Measurements from ENCODE around the gene CTDP1.

The CTDP1 gene

DNA sequence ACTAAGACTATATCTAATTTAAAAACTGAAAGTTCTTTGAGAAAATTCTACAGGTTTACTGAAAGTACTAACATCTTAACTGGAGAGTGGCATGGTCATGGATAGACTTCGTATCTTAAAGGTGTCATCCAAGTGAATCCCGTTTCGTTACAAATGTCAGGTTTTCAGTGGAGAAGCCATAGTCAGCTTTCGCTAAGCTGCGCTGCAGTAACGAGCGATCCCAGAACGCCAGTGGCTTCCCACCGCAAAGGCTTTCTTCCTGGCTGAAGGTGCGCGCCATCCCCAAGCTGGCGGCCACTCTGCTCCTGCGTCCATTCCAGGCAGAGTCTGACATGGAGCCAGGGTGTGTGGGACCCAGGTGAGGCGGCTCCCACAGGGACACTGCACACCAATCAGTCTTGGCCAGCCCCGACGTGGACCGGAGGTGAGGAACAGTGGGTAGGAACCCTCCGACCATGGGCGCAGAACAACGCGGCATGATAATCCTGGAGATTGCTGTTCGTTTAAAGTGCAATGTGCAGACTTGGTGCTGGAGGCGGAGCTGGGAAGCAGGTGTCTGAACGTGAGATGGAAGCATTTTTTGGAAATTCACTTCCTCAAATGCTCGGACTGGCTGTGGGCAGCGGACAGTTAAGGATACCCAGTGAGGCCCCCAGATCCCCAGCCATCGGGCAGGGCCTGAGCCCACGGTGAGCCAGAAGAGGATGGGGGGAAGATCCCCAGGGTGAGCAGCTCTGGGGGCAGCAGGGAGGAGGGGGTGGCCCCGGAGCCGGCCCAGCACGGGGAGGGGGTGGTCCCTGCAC is 90.3 kb downstream of the CTDP1 start:
- no peak for DNase-seq

DNA sequence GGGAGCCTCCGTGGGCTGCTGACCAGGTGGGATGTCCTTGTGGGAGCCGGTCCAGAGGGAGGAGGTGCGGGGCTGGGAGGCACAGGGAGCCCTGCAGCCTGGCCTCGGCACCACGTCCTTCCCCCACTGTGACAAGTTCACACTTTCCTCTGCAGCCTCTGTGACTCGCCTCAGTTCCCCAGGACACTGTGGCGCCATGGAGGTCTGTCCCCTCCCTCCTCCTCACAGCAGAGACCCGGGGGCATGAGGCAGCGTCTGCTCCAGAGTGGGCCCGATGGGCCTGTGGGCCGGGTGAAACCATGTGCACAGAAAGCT is 90.9 kb downstream of the CTDP1 start:
- DNase-seq: no peak

DNA sequence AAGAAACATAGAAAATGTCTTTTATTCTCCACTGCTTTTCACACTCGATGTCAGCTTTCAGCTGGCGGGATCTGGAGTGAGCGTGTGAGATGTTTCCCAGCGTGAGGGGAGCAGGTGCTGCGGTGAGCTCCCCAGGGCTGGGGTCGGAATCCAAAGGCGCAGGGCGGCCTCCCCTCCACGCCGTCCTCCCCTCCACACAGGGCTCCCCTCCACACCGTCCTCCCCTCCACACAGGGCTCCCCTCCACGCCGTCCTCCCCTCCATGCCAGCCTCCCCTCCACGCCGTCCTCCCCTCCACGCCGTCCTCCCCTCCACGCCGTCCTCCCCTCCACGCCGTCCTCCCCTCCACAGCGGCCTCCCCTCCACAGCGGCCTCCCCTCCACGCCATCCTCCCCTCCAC is 91.2 kb downstream of the CTDP1 start:
- no peak for DNase-seq

DNA sequence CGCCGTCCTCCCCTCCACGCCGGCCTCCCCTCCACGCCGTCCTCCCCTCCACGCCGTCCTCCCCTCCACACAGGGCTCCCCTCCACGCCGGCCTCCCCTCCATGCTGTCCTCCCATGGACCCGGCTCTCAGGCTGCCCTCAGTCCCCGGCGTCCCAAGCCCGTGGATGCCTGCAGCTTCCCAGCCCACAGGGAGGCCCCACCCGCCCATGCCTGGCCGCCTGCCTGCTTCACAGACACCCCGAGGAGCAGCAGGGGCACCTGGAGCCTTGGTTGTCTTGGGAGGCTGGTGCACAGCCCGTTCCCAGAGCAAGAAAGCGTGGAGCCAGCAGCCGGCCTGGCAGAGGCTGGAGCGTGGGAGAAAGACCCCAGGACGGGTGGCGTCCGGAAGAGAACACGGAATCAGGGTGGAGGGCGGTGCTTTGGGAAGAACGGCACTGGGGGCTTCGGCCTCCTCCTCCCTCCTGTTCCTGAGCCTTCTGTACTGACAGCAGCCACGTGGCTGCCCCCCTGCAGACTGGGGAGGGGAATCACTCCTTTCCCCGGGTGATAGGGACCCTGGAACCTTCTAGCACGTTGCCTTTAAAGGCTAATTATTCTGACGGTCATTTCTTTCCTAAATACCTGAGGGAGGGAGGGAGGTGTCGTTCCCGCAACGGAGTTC is 92.0 kb downstream of the CTDP1 start:
- DNase-seq: no peak

DNA sequence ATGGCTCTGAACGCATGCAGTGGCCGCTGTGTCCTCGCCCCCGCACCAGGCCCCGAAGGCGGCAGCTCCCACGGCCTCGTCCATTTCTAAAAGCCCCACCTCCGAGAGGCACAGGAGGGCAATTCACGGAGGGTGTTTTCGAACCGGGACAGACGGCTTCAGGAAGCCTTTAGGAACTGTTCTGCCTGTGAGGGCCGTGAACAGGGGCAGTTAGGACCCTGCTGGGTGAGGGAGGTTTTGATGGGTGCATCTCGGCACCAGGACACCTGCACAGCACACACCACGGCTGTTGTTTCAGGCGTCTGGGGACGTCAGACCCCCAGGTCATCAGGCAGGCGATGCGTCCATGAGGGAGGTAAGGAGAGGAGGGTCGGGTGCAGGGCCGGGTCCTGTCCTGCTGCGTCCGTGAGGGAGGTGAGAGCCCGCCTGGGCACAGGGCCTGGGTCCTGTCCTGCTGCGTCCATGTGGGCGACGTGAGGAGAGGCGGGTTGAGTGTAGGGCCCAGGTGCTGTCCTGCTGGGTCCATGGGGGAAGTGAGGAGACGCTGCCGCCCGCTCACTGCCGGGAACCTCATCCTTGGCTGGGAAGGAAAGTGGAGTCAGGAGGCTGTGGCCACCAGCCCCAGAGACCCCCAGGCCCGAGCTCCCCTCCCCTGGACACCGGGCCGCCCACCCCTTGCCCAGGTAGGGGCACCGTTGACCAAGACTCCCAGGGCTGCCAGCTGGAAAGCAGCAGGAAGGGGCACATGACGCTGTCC is 92.7 kb downstream of the CTDP1 start:
- no peak for DNase-seq

DNA sequence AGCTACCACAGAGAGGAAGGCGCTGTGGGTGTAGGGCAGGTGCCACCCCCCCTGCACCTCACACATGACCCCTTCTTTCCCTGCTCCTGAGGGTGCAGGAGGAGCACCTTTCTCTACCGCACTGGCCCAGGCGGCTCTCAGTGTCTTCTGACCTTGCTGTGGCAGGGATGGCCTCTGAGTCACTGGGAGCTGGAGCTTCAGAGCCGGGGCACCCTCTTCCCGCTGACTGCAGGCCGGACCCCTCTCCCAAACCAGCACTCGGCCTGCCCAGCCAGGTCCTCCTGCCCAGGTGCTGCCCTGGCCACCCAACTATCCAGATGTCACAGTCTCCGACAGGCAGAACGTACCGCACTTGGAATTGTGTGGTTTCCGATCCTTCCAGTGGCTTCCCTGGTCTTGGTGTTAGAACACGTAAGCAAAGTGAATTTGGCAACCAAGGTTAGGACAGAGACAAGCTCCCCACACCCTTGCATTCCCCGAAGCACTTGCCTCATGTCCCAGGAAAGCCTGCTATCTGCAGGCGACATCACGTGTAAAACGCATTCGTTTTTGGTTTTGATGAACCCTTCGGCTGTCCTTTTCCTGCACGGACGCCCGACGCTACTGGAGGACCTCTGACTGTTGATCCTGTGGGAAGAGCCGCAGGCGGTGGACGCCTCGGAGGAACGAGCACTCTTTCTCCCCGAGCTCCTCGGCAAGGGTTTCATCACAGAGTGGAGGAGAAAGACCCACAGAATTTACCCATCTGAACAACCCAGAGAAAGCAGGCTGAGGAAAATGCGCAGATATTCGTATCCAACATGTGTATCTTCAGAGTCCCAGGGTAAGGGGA is 93.5 kb downstream of the CTDP1 start:
- DNase-seq: no peak

DNA sequence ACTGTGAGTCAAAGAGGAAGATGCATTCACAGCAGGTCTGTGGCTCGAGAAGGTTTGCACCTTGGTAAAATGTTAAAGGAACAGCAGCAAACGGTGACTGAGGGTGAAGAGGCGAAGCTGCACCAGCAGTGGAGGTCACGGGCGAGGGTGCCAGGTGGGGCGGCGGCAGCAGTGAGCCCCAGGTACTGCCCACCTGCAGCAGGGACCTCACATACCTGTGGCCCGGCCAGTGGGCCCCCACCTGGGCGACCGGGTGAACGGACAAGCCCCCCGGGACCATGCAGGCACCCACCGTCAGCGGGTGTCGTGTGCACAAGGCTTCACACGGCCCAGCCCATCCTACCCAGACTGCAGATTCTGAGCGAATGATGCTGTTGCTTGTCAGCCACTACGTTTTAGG is 94.5 kb downstream of the CTDP1 start:
- no peak for DNase-seq

DNA sequence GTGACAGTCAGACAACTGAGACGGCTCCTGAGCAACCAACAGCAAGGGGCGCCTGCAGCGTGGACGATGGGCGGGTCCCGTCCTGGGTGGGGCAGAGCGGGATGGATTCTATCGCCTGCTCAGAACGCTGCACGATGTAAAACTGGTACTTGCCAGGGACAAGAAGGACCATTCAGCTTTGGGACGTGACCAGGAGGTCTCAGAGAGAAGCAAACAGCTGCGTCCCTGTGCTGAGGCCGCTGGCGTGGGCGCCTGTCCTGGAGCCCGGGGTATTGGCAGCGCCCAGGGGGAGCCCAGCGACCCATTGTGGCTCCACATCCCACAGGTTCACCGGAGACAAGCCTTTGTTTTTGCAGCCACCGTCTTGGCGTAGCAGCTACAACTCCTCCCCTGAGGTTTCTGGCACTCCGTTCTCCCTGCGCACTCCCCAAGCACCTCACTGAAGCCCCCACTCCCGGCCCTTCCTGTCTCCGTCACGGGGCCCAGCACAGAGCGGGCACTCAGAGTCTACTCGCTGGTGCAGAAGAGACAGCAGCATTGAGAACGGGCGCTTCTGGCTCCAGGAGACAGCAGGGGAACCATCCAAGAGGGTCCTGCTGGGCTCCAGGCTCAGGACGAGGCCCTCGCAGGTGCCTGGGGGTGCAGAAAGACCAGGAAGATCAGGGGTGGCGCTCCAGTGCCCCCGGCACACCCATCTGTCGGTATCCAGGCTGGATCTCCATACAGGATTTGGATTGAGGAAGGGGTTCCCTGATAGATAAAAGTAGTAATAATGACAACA is 96.0 kb downstream of the CTDP1 start:
- DNase-seq: no peak

DNA sequence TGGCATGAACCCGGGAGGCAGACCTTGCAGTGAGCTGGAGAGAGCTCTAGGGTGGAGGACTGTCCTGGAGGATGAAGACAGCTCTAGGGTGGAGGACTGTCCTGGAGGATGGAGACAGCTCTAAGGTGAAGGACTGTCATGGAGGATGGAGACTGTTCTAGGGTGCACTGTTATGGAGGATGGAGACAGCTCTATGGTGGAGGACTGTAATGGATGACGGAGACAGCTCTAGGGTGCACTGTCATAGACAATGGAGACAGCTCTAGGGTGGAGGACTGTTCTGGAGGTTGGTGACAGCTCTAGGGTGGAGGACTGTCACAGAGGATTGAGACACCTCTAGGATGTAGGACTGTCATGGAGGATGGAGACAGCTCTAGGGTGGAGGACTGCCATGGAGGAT is 97.1 kb downstream of the CTDP1 start:
- no peak for DNase-seq

DNA sequence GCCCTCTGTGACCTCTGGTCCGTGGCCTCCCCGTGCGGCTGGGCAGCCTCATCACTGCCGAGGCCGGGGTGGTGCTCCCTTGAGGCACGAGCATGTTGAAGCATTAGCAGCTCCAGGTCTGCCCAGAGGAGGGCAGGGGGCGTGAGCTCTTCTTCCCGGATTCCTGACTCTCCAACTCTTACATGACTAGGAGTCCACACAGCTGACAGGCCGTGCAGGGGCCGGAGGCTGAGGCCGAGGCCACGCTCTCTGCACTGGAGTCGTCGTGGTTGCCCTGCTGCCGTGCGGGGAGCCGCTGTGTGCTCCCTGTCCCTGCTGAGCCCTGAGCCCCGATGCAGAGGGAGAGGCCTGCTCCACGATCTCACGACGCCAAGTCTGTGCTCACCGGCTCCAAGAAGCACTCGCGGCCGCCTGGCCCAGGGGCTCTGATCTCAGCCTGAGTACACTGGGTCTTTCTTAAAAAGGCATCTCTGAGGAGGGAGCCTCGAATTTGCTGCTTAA is 98.7 kb downstream of the CTDP1 start:
- no peak for DNase-seq

DNA sequence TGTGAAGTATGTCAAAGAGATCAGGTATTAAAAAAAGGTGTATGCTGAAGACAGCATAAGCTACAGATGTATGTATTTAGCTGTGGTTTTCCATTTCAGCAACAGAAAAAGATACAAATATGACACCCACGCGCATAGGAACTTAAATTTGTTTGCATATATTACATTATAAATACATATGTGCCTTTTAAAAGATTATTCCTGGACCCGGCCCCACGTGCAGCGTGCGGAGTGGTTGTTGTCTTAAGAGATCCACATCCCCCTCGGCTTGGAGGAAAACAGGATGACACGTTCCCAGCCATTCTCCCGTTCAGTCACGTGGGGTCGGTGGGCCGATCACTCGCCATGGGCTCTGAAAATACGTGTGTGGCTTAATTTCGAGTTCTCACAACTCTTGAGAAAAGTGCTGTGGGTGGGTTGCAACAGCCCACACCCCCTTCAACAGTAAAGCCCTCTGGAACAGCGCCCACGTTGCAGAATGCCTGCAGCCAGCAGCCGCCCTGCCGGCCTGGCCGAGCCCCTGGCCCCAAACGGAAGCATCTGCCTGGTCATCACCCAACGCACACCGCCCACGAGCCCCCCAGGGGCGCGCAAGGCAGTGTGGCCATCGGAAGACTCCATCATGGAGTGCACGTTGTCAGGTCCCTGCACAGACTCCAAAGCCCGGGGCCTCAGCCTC is 99.6 kb downstream of the CTDP1 start:
- no peak for DNase-seq

DNA sequence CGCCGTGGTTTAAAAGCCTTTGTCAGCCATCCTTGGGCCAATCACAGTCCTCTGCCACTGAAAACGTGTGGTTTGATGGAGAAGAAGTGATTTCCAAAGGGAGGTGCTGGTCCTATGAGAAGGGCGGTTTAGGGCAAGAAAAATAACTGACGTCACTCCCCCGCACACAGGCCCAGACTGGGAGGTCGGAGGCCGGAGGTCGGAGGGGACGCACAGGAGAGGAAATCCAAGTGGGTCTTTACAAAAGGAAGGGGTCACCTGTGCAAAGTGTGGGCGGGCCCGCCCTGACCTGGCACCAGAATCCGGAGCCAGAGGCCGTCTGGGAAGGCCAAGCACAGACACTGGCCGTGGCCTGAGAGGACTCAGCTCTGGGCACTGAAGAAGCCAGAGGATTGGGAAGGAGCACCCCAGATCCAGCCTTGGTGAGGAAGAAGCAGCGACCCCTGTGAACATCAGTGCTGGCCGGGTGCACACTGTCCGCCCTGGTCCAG is 100.1 kb downstream of the CTDP1 start:
- no peak for DNase-seq

DNA sequence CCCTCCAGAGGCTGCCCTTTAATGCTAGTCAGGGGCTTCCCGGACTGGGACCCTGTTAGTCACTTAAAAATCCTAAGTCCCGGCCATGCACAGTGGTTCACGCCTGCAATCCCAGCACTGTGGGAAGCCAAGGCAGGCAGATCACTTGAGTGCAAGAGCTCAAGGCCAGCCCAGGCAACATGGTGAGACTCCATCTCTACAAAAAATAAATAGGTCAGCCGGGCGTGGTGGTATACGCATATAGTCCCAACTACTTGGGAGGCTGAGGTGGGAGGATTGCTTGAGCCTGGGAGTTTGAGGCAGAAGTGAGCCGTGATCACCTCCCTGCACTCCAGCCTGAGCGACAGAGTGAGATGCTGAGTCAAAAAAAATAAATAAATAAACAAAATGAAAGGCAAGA is 100.9 kb downstream of the CTDP1 start:
- no peak for DNase-seq

DNA sequence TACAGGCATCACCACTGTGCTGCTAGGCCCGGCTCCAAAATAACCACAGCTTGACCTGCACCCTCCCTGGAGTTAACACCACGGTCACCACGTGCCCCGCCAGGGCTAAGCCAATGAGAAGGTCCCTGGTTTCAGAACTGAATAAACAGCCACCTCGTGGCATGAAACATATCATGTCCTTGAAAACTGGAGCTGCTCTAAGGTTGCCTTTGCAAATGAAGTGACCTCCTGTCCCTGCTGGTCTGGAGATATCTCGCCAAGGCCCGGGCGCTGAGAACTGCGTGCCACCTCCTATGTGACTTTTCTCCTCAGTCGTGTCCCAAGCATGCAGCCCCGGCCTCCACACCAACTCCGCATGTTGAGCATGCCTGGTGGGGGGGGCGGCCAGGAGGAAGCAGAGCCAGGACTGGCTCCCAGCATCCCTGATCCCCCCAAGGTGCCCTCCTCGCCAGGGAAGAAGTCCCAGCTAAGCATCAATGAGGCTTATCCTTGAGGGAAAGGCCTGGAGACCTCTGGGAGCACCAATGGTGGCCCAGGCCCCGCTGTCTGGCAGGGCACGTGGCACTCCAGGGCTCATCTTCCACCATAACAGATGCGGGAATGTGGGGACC is 101.8 kb downstream of the CTDP1 start:
- DNase-seq: no peak

DNA sequence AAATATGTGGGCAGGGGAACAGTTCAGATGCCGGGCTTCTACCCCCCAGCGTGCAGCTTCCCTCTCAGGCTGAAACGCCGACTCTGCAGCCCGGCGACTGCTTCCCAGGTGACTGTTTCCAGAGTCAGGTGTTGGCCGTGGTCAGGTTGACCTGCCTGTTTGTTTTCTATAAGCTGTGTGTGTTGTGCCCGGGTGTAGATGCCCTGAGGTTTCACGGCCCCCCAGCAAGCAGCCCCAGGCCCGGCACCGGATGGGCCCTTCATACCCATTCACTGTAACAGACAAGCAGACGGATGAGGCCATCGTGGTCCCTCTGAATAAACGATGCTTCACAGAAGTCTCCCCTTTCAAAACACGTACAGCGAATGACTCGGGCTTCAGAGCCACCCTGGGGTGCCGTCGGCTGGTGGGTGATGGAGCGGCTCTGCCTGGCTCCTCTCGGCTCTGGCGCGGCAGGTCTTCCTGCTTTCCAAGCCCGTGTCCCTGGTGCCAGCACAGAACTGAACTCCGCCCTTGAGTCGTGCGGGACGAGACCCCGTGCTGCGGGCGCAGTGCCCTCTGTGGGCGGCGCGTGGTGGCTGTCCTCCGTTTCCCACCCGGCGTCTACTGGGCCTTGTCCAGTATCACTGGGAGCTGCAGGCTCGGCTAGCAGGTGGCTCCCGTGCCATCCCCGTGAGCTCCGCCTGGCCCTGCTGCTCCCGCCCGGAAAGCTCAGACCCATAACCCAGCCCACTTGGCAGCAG is 103.1 kb downstream of the CTDP1 start:
- no peak for DNase-seq

DNA sequence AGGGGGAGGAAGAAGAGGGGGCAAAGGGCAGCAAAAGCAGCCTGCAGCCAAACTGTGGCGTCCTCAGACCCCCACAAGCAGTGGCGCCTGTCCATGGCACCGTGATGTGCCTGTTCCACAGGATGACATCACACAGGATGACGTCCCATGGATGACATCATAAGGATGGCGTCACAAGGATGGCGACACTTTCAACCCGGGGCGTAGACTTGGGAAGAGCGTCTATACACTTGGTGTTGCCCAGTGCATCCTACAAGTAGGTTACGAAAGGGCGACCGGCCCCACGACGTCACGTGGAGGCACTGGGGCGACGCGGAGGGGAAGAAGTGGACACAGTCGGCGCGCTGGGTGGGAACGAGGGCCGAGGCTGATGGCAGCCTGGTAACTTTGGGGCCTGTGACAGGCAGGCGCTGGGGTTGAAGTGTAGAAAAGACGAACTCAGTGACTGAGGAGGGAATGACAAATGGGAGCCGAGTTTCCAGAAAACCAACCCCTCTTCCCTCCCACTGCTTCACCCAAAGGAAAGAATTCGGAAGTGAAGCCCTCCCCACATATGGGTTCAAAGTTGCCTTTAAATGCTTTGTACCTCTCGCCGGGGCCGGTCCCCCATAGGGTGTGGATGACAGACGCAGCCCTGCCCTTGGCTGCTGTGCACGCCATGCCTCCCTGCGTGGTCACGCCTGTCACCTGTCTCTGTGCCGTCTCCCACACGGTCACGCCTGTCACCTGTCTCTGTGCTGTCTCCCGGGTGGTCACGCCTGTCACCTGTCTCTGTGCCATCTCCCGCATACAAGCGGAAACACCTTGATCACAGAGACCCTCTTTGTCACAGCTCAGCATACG is 104.7 kb downstream of the CTDP1 start:
- DNase-seq: no peak

DNA sequence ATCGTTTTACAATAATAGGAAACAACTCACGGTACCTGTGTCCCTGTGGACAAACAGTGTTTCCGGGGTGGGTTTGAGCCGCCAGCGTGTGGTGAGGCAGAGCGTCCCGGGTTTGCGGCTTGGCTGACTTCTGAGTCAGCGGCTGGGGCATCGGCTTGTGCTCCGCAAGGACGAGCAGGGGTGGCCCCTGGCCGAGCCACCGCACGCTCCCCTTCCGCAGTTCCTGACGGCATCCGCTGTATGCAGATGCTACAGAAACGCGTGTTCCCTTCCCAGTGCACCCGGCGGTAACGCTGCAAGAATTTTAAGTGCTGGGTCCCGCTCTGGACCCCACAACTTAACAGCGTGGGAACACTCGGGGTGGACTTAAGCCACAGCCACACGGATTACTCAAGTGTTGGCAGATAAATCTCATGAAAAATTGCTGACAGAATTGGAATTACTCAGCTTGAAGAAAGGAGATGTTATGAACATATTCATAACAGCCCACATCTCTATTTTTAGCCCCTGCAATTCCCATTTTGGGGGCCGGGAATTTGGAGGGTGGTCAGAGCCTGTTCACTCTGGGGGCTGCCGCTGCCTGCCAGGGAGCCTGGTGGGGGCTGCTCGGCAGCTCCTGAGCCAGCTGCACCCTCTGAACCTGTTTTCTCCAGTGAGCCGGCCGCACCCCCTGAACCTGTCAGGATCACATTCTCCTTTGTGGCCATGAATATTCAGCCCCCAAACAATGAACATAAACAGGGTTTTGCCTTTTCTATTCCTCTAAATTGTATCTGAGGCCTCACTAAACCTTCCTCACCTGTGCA is 105.6 kb downstream of the CTDP1 start:
- peak in 1 of 3 experiments; percentile 50 for DNase-seq

DNA sequence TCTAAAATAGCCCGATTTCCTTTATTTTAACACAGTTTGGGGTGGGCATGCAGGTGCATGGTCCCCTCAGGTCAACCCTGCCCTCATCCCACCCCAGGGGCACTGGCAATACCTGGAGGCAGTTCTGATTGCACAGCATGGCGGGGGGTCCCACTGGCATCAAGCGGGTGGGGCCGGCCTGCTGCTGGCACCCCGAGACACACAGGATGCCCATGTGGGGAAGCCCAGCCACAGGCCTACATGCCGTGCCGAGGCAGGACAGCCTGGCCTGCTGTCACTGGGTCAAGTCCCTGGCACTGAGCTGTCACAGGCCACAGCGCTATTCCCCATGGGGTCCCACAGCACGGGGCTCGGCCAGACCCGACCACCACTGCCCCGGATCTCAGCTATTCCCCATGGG is 106.2 kb downstream of the CTDP1 start:
- DNase-seq: no peak
